Heart left ventricle (tissue), 16 donors: ENCODE results near the gene PSORS1C1. TPM values are rescaled to one million over a fixed set of nuclear protein-coding genes. Genes with fewer than 3 reads are reported as not detected.

Experiments used
- ATAC-seq, 4 donors: fragments of 200-7000 bp; cut with Tn5 transposase; one replicate each; pipeline ENCODE4 v1.9.1; 2020 to 2022; ENCODE audit warnings: moderate library complexity in 4 of 4, mild to moderate bottlenecking in 3 of 4, moderate number of reproducible peaks in 1 of 4
- DNase-seq, 5 donors: peaks; one replicate each; pipeline ENCODE4 v3.0.0-alpha.2; 2020
- H3K27ac ChIP-seq, 12 donors: fragments of 200-600 bp; sonication (generic) in 4 of 12; one replicate each; pipeline versions ENCODE4 v1.5.0 to v1.8.0; 2016 to 2022; ENCODE audit warnings: mild to moderate bottlenecking in 2 of 12
- H3K27me3 ChIP-seq, 9 donors: fragments of 200-600 bp; sonication (generic) in 2 of 9; one replicate each; pipeline versions ENCODE4 v1.5.1 to v1.8.0; 2016 to 2022; ENCODE audit warnings: mild to moderate bottlenecking in 3 of 9
- H3K36me3 ChIP-seq, 9 donors: fragments of 200-600 bp; sonication (generic) in 2 of 9; one replicate each; pipeline versions ENCODE4 v1.5.0 to v1.8.0; 2018 to 2022; ENCODE audit warnings: mild to moderate bottlenecking in 2 of 9
- H3K4me1 ChIP-seq, 12 donors: fragments of 200-600 bp; sonication (generic) in 4 of 12; one replicate each; pipeline versions ENCODE4 v1.5.0 to v1.8.0; 2016 to 2022; ENCODE audit warnings: mild to moderate bottlenecking in 3 of 12
- H3K4me3 ChIP-seq, 12 donors: fragments of 200-600 bp; sonication (generic) in 4 of 12; one replicate each; pipeline versions ENCODE4 v1.5.0 to v1.8.0; 2017 to 2022; ENCODE audit warnings: mild to moderate bottlenecking in 9 of 12, moderate library complexity in 4 of 12
- H3K9me3 ChIP-seq, 12 donors: fragments of 200-600 bp; sonication (generic) in 4 of 12; one replicate each; pipeline versions ENCODE4 v1.5.0 to v1.8.0; 2016 to 2022; ENCODE audit warnings: mild to moderate bottlenecking in 1 of 12
- CTCF ChIP-seq, 12 donors: fragments of 200-600 bp; sonication (generic) in 4 of 12; IDR thresholded peaks; one replicate each; pipeline versions ENCODE4 v1.5.0 to v1.8.0; 2018 to 2022; ENCODE audit warnings: antibody characterized with exemption in 12 of 12, mild to moderate bottlenecking in 5 of 12
- POLR2A ChIP-seq, 2 donors: fragments of 450-650 bp; IDR thresholded peaks; one replicate each; pipeline ENCODE4 v1.6.1; 2017; ENCODE audit warnings: antibody characterized with exemption in 2 of 2, mild to moderate bottlenecking in 2 of 2, moderate library complexity in 2 of 2
- WGBS, 4 donors: extraction: QIAGEN DNeasy Blood & Tissue Kit in 2 of 4; methylation state at CpG; one replicate each; pipeline versions ENCODE4 v1.1.5 to v1.1.7; 2013 to 2018; 5-methylcytosine and 5-hydroxymethylcytosine counted together
- intact Hi-C, 10 donors: fragments of 100-400 bp; cut with DNase I; formaldehyde crosslinking; loops; one replicate each; pipeline versions ENCODE4 v1.11.1 to v1.14.2; 2022
- polyA plus RNA-seq, 2 donors: library from polyadenylated mRNA; stranded (reverse); fragments of 200-250 nt; gene quantifications; one replicate each; pipeline ENCODE4 v1.2.3, GENCODE V29; 2013
- total RNA-seq, 9 donors: library from RNA; depleted of rRNA in 2 of 9; stranded (reverse); fragments of >200 nt in 2 of 9; fragmentation: NEBNext Ultra II Directional in 3 of 9; extraction: Animal tissue kit (Norgen Biotek cat#: 25700) in 3 of 9; gene quantifications; one replicate each; pipeline versions ENCODE4 v1.1.0 to v1.2.4, GENCODE V29; 2016 to 2023
- donor health status: ischemic (EF 13 %, LVEDD 7.1; RV severe dilation, severe dysfunction).
- donor health status: healthy with polysubstance abuse.
- donor health status: DM: no; HTN: yes; CAD: no.
- donor health status: DM: no; HTN: no; CAD: no.
- donor health status: ischemic (EF 25% LVEDD 6.9; RV normal size, moderate dysfunction).
- donor health status: ischemic (EF 25% LVEDD 5.7; RV mildly dilated, moderate dysfunction).
- donor health status: healthy.
- donor health status: DM: yes; HTN: yes; CAD: no.
- donor health status: ischemic (EF 35%, LVEDD 5.7; RV mildly dilated, moderate dysfunction).
- donor health status: nonischemic (EF 11% LVEDD 7.7; RV severe dilation, severe dysfunction).
- donor health status: DM: yes; HTN: yes; CAD: no.
- donor health status: PGD.
- donor health status: ischemic (EF 29% LVEDD 5.4; RV normal size, mild dysfunction).
- donor health status: nonischemic (EF 23%, LVEDD 6.1; RV moderate dilation, normal function).

The PSORS1C1 gene
- total and polyA plus RNA-seq, 11 donors, result 0.37 to 5.8 (median 2.9) TPM

DNA sequence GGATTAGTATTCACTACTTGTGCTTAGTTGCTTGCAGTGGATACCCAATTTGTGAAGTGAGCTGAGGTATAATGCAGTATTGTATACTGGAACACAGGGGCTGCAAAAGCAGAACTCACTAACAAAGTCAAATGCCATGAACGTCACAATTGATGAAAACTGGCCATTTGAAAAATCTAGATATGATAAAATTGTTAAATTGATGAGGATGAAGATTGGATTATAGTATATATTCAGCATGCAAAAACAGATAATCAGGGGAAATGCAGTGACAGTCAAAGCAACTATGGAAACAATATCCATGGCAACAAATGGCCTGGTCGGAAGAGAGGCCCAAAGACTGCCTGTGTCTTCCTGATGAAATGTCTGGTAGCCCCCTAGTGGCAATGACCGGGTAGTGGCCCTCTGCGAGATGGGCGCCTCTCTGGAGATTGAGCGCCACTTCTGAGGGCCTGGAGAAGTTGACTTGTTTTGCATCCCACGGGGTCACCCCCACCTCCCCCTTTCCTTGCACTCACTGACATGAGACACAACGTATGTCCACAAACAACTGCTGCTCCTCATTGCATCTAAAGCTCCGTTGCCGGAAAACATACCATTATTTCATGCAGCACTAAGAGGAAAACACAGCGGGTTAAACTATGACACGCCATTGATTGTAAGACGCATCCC lies 45.8 kb upstream of the PSORS1C1 start:
- 49 to 56% (median 52%) methylated on average over 13 of the region's 13 CpGs for WGBS, 4 donors
- intact Hi-C loops, result loop anchor here in 6 of 10 donors (1.0 to 2.0 kb wide), 3 partner anchors 152 to 154 kb away; partner anchors contain the start of gene VARS2 (in 4 of the 6)

GRCh38 chr6:31070711-31071197 lies 43.8 kb upstream of the PSORS1C1 start:
- WGBS, 4 donors, result 36 to 46% (median 43%) methylated on average over 6 of the region's 6 CpGs
- ATAC-seq (peak; percentile 59 to 91 (median 89)), DNase-seq (peak in 4 of 5 donors; percentile 18 to 47 (median 29))
- peaks cover 0 to 9% (median 0%) of the 10 kb centered on the region in 12 donors for H3K4me1 ChIP-seq
- no peak overlapping the region for H3K4me3 ChIP-seq
- H3K27me3 ChIP-seq, result no peaks in the 10 kb centered on the region
- H3K9me3 ChIP-seq, result no peaks in the 10 kb centered on the region
- no peak overlapping the region for H3K27ac ChIP-seq
- intact Hi-C loops, result loop anchor here in 3 of 10 donors (1.0 to 10.0 kb wide), 5 partner anchors 153 to 326 kb away; partner anchors contain the start of genes FLOT1 (in 1 of the 3), IER3 (in 1 of the 3) and VARS2 (in 1 of the 3)
- TF ChIP-seq CTCF (IDR thresholded peaks at IDR 0.05) (peak; percentile 9 to 61 (median 37)), POLR2A (IDR thresholded peaks at IDR 0.05) (no peak)
- H3K36me3 ChIP-seq, result no peaks in the 10 kb centered on the region

More for the DNA sequence above, 45.8 kb upstream of the PSORS1C1 start:
- Histone ChIP-seq H3K9me3 (no peaks in the 10 kb centered on the region), H3K36me3 (no peaks in the 10 kb centered on the region), H3K4me1 (peaks cover 0 to 9% (median 0%) of the 10 kb centered on the region in 12 donors), H3K27me3 (no peaks in the 10 kb centered on the region), H3K4me3 (no peak overlapping the region), H3K27ac (no peak overlapping the region)
- TF ChIP-seq CTCF (IDR thresholded peaks at IDR 0.05) (peak; percentile 72 to 95 (median 87)), POLR2A (IDR thresholded peaks at IDR 0.05) (no peak)
- peak; percentile 59 to 85 (median 76) for DNase-seq
- ATAC-seq, result peak; percentile 74 to 92 (median 90)

DNA sequence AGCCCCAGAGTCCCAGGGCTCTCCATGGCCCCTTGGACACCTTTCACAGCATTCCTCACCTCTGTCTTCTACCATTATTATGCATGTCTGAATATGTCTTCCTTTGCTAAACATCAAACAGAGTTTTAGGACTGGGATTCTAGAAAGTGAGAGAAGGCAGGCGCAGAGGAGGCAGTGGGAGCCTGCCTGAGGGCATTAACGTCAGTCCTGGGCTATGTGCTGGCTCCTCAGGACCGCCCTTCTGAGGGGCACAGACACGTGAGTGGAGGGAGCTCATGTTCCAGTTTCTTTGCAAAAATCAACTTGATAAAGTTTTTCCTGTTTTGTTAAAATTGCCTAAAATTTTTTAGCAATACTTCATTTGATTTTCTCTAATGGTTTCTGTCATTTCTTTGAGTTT lies 40.2 kb upstream of the PSORS1C1 start:
- no peak for ATAC-seq
- TF ChIP-seq CTCF (IDR thresholded peaks at IDR 0.05) (no peak), POLR2A (IDR thresholded peaks at IDR 0.05) (no peak)
- H3K9me3 ChIP-seq, result no peaks in the 10 kb centered on the region
- no peaks in the 10 kb centered on the region for H3K27me3 ChIP-seq
- H3K36me3 ChIP-seq, result no peaks in the 10 kb centered on the region
- H3K27ac ChIP-seq, result no peak overlapping the region
- no peak overlapping the region for H3K4me3 ChIP-seq
- H3K4me1 ChIP-seq, result peaks cover 0 to 10% (median under 1%) of the 10 kb centered on the region in 12 donors
- DNase-seq, result no peak
- WGBS, 4 donors, result 86 to 93% (median 86%) methylated on average over 4 of the region's 4 CpGs
- intact Hi-C loops, result loop anchor here in 3 of 10 donors (5.0 to 10.0 kb wide), 4 partner anchors 157 to 330 kb away; partner anchors contain the start of genes FLOT1 (in 1 of the 3) and IER3 (in 1 of the 3)

DNA sequence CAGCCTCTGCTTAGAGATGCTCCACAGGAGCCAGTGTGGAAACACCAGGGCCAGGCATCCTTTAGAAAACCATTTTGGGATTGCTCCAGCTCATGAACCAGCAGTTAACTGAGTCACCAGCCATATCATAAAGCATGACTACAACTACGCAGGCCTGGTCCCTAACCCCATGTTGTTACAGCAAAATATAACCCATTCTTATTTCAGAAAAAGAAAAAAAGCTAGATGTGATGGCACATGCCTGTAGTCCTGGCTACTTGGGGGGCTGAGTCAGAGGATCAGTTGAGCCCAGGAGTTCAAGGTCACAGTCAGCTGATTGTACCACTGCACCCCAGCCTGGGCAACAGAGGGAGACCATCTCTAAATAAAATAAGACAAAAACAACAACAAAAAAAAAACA lies 39.1 kb upstream of the PSORS1C1 start:
- Histone ChIP-seq H3K4me3 (no peak overlapping the region), H3K4me1 (peaks cover 0 to 14% (median 5%) of the 10 kb centered on the region in 12 donors), H3K27me3 (no peaks in the 10 kb centered on the region), H3K9me3 (no peaks in the 10 kb centered on the region), H3K27ac (no peak overlapping the region), H3K36me3 (no peaks in the 10 kb centered on the region)
- no peak for ATAC-seq
- whole genome bisulfite sequencing, 4 donors, result 90 to 96% (median 94%) methylated on average over 1 of the region's 1 CpG
- intact Hi-C loops, result loop anchor here in 2 of 10 donors (5.0 to 10.0 kb wide), 2 partner anchors 158 to 331 kb away; partner anchors contain the start of genes FLOT1 (in 1 of the 2) and IER3 (in 1 of the 2)
- DNase-seq, result no peak
- TF ChIP-seq POLR2A (IDR thresholded peaks at IDR 0.05) (no peak), CTCF (IDR thresholded peaks at IDR 0.05) (no peak)
